Activated naive CD4-positive, alpha-beta T cell treated with Interleukin-2 at 50 U/mL for 16 hours (primary cell): ENCODE data around the gene MBD6.

ENCODE experiments used
- DNase-seq: peaks from one replicate; pipeline ENCODE4 v3.0.0-alpha.2; 2020

The MBD6 gene

DNA sequence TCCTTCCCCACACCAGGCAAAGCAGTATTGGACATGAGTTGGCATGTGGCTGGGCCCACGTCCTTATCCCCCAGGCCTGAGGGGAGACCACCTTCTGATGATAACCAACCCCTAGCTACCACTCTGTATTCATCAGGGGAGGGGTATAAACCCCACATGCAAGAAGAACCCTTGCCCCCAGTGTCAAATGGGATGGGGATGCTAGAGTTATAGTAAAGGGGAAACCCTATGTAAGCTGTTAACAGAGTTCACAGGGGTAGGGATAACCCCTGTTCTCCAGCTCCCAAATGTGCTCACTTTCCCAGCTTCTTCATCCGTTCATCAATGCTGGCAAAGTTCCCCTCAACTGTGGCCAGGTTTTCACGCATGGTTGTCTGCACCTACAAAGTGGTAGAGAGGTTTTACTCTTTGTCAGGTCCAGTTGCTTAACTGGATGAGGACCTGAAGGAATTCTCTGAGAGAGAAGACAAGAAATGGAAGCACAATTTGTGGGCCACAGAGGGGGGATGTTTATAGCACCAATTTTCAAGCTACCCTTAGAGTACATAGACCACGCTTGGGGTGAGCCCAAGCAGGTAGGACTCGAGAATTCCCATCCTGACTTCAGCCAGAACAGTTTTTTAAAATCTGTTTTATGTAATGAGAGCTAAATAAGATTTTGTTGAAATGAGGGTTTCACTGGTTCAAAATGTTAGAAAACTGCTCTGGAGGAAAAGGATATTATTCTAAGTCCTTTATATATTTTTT lies 7.9 kb downstream of the MBD6 start:
- no peak for DNase-seq

- DNase-seq, result no peak
Observed at GRCh38 chr12:57531836-57532235, 9.2 kb downstream of the MBD6 start.

DNA sequence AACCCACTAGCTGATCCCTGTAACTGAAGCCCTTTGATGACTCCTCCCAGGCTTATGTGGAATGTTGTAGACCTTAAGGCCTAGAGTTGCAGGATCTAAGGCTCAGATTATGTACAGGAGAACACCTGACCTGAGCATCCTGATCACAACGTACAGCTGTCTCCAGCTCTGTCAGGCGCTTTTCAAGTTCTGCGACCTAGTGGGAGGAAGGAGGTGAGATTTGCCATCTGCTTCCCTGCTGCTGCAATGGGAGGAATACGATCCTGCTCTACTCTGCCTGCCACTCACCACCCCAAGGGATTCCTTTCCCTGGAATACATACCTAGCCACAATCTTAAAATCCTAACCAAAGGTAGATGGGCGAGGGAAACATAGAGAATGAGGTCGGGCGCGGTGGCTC lies 10.5 kb downstream of the MBD6 start:
- DNase-seq, result no peak

GRCh38 chr12:57534250-57534649 lies 11.6 kb downstream of the MBD6 start:
- DNase-seq, result no peak

- DNase-seq, result no peak
Observed at GRCh38 chr12:57534991-57535543, 12.4 kb downstream of the MBD6 start.

DNA sequence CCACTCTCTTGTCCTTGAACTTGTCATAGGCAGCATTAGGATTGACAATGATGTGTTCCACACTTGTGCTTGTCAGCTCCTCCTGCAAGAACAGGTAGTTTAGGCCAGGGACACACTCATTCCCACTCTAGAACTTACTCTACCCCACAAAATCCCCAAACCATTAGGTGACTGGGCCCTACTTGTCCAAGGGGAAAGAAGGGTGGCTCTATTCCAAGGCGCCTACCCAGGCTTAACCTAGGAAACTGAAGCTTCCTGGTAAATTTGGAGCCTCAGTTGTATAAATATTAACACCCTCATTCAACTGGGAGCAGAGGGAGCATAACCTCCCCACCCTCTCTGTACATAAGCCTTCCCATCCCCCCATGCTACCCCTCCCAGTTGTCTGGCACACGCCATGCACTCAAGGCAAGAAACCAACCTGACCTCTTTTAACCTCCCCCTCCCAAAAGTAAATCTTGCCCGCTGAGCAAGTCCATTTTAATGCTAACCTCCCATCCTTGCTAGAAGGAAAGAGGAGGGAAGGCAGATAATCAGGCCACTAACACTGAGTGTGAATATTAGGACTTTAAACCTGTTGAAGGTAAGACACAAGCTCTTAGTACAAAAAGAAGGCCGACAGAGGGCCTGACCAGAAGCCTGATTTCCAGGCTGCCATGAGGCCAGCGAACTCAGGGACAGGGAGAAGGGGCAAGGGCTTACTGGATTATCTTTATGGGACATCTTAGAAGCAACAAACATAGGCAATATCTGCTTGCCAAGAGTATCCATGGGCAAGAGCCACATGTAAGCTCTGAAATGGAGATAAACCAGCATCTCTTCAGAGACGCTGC lies 13.4 kb downstream of the MBD6 start:
- no peak for DNase-seq

GRCh38 chr12:57536597-57536942 lies 13.9 kb downstream of the MBD6 start:
- DNase-seq, result no peak

DNA sequence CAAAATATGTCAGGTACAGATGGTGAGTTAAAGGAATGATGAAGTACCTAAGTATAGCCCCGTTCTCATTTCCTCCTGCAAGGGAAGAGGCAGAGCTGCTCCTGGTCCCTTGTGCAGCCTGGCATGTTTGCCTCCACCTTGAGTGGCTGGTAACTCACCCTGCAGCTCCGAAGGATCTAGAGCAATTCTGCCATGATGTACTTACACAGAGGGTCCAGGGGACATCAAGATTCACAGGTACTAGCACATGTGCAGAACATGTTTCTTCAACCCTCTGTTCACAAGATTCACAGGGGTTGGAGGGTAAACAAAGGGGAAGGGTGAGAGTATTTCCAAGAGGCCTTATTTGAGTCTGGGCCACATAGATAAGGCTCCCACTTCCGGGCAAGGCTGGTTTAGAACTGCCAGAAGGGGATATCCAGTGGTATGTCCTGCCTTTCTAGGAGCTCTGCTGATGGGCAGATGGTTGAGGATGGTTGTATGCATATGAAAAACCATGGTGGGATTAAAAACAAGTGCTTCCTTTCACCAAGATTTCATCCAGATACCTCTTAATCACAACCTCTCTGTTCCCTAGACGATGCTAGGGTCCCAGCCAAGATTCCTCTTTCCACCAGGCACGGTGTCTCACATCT lies 16.6 kb downstream of the MBD6 start:
- DNase-seq, result no peak

- DNase-seq, result no peak
Observed at GRCh38 chr12:57541001-57541400, 18.4 kb downstream of the MBD6 start.

GRCh38 chr12:57541717-57542116 lies 19.1 kb downstream of the MBD6 start:
- DNase-seq, result no peak

DNA sequence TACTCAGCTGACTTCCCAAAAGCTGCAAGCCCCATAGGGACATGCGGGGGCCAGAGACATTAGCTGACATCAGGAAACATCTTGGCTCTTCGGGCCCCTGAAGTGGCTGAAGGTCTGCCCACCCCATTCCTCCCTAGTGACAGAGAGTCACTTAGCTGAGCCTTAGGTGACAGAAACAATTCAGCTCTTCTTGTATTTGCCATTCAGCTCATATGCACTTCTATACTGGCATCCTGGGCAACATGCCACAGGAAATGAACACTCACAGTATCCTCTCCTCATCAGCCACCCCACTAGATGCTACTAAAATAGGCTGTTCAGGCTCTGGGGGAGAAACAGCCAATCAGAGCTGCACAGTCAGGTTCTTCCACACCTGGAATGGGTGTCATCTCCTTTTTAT lies 21.0 kb downstream of the MBD6 start:
- DNase-seq, result no peak

DNA sequence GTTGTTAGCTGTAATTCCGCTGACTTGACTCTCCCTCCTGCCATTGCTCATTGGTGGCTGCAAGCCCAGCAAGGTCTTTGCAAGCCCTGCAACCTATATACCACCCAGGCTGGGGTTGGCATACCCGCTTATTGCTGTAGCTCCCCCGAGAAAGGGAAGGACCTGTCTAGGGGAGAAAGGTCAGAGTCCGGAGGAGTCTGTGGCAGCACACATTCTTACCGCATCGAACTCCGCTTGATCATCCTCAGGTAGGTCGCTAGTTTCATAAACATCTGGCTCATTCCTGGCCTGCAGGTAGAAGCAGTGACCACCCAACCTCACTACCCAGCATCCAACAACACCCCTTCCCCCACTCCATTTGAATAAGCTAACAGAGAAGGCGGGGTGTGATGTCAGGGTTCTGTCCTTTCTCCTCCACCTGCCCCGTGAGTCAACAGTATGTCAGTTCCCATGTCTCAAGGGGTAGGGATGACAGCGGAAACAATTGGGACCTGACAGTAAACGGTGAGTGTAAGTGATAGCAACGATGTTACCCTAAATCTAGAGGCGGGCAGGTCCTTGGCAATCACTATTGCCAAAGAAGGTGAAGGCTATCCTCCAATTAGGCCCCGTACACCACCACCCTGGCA lies 23.3 kb downstream of the MBD6 start:
- DNase-seq, result no peak

DNA sequence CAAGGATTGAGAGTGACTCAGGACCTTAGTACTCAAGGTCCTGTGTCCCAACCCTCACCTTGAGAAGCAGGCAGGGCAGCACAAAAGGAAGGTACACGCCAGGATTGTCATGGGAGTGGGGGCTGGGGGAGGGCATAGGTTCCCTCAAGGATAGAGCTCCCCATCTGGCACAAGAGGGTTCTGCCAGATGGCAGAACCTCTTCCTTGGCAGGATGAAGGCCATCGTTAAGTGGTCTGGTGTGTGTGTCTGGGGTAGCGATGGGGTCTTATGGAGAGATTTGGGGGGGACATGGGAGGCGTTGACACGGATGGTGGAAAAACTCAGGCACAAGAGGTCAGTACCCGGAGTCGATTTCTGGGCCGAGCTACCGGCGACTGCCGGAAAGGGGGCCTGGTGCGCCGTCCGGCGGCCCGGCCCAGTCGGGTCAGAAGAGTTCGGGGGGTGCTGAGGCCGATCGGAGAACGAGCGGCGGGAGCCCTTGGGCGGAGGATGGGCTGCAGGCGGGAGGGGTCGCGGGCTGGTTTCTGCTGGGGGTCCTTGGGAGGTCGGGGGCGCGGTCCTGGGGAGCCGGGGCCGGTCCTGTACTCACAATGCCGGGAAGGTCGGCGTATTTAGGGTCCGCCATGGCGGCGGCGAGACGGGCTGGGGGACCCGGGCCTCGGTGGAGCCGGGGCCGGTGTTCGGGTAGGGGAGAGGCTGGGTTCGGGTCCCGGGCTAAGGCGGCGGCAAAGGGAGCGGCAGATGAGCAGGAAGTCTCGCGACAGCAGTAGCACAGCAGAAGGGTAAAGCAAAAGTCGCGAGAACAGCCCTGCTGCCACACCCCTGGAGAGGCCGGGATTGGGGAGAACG lies 24.0 kb downstream of the MBD6 start, which contains the start of gene DCTN2:
TSS of gene DCTN2 (minus strand) at position 755 of the 850 bp plus-strand sequence. CDS start at position 626, 129 bp downstream.
- DNase-seq, result peak; percentile 95

- no peak for DNase-seq
Observed at GRCh38 chr12:57547288-57548012, 24.8 kb downstream of the MBD6 start.

GRCh38 chr12:57548013-57548315 lies 25.3 kb downstream of the MBD6 start:
- DNase-seq, result no peak

DNA sequence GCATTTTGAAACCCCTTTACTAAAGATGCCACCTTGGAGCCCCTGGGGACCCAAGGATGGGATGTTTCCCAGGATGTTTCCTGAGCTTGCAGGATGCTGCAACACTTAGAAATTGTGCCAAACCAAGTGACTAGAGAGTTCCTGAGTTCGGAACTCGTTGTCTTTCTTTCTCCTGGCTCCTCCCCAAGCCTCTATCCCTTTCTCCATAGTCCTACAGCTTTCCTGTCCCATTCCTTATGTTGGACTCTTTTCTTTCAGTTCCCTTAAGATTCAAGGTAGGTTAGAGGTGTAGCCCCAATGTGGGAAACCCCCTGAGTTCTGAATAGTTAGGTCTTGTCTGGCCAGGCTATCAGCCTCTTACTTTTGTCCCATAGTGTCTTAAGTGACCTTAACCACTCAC lies 25.9 kb downstream of the MBD6 start:
- no peak for DNase-seq

GRCh38 chr12:57549203-57549908 lies 26.7 kb downstream of the MBD6 start:
- DNase-seq, result no peak

DNA sequence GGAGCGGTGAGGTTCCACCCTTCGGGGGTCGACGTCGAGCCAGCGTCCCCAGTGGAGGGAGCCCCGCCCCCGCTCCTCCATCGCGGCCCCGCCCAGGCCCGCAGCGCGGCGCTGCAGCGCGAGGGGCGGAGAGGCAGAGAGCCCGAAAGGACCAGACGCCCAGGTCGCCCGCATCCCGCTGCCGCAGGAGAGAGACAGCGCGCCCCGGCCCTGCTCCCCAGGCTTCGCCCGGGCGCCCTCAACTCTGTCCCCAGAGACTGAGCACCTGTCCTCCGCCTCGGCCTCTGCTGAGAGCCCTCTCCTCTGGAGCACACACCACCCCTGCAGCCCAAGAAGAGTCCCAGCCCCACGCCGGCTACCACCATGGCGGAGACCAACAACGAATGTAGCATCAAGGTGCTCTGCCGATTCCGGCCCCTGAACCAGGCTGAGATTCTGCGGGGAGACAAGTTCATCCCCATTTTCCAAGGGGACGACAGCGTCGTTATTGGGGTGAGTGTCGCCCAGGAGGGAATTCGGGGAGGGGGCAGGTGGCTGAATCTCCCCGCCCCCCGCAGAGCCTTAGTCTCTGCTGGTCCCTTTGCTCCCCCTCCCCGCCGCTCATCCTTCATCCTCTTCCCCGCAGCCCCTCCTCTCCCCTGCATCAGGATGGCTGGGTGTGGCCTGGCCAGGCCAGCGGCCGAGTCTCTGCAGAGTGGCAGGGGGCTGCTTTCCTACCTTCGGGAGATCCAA lies 27.5 kb downstream of the MBD6 start, which contains the start of gene KIF5A:
TSS of gene KIF5A (plus strand) at position 136 of the 732 bp plus-strand sequence. CDS start at position 364, 228 bp downstream.
- peak; percentile 65 for DNase-seq

DNA sequence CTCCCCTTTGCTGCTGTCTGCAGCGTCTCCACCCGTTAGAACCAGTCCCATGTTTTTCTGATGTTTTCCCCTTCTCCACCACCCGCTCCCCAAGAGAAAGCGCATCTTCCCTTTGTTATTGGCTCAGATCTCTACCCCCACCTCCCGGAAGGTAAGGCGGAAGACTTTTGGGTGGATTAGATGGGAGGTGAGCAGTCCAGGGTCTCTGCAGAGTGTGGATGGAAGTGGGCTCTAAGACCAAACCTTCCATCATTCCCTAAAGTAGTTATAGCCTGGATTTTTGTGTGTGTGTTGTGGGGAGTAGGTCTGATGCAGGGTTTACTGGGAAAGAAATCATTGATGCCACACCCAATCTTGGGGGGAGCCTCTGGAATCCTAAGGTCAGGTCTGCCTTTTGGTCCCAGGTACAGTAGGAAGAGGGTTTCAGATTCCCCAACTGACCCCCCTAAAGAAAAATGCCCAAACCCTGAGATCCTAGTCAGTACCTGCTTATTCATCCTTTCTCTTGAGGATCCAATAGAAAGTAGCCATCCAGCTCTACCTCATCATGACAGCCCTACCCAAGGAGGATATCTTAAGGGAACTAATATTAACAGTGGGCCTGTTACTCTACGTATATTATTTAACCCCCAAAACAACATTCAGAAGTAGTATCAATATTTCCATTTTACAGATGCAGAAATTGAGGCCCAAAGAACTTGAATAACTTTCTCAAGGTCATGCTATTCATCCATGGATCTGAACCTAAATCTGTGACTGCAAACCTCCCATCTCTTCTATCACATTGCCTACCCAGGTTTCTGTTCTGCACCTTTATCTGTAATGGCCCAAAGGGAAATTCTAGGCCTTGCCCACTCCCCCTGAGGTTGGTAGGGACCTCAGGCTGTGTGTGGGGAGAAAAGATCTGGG lies 28.3 kb downstream of the MBD6 start:
- DNase-seq, result no peak
